Measurements from ENCODE around the gene PCDHA5. TPM values are rescaled to one million over a fixed set of nuclear protein-coding genes. Genes with fewer than 3 reads are reported as not detected.
"Not testable (repeated sequence)": the region's sequence is repeated elsewhere in the genome, so short reads cannot be mapped to it uniquely, and the experiment has no call there.

The PCDHA5 gene
- total RNA-seq, 3 donors from 2014 or later = not detected

DNA sequence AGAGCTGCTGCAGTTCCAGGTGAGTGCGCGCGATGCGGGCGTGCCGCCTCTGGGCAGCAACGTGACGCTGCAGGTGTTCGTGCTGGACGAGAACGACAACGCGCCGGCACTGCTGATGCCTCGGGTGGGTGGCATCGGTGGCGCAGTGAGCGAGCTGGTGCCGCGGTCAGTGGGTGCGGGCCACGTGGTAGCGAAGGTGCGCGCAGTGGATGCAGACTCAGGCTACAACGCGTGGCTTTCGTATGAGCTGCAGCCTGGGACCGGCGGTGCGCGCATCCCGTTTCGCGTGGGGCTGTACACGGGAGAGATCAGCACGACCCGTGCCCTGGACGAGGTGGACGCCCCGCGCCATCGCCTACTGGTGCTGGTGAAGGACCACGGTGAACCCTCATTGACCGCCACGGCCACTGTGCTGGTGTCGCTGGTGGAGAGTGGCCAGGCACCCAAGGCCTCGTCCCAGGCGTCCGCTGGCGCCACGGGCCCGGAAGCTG is 18.6 kb upstream of the PCDHA5 start:
- Mint-ChIP-seq H3K4me3 (no peak overlapping the region), H3K9me3 (peaks cover 18% of the 10 kb centered on the region), H3K4me1 (ENCODE audit: low read depth) (no peaks in the 10 kb centered on the region), H3K27me3 (ENCODE audit: low read depth) (peaks cover 34% of the 10 kb centered on the region), H3K36me3 (ENCODE audit: insufficient read depth) (peaks cover 2% of the 10 kb centered on the region)
- ATAC-seq = no peak
- no peak for DNase-seq

DNA sequence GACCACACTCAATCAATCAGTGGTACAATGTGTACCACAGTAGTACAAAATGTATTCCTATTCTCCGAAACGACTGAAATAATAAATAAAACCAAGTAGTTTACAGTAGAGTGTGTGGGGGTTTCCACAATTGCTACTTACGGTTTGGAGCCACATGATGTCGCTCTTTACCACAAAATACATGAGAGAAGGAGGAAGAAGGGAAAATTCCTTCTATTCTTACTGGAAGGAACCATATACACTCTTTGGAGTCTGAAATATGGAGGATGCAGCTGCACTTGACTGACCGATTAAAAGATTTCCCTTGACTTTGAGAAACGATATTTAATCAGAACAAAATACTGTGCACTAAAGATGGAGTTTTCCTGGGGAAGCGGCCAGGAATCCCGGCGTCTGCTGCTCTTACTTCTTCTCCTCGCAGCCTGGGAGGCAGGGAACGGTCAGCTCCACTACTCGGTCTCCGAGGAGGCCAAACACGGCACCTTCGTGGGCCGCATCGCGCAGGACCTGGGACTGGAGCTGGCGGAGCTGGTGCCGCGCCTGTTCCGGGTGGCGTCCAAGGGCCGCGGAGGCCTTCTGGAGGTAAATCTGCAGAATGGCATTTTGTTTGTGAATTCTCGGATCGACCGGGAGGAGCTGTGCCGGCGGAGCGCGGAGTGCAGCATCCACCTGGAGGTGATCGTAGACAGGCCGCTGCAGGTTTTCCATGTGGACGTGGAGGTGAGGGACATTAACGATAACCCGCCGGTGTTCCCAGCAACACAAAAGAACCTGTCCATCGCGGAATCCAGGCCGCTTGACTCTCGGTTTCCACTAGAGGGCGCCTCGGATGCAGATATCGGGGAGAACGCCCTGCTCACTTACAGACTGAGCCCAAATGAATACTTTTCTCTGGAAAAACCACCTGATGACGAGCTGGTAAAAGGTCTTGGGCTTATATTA is 14.3 kb upstream of the PCDHA5 start, which contains the start of gene PCDHA4:
Gene PCDHA4 (plus strand): TSS at position 235 of the 942 bp plus-strand sequence.
- Mint-ChIP-seq H3K36me3 (ENCODE audit: insufficient read depth) (peaks cover 2% of the 10 kb centered on the region), H3K4me1 (ENCODE audit: low read depth) (no peaks in the 10 kb centered on the region), H3K4me3 (no peak within 1 kb of the TSS), H3K27me3 (ENCODE audit: low read depth) (peaks cover 25% of the 10 kb centered on the region), H3K9me3 (peaks cover 26% of the 10 kb centered on the region)
- DNase-seq (no peak), ATAC-seq (no peak)

GRCh38 chr5:140808241-140808888 is 13.0 kb upstream of the PCDHA5 start:
- Mint-ChIP-seq H3K9me3 (peaks cover 31% of the 10 kb centered on the region), H3K27me3 (ENCODE audit: low read depth) (peaks cover 28% of the 10 kb centered on the region)
- H3K4me1 Mint-ChIP-seq (ENCODE audit: low read depth); H3K36me3 Mint-ChIP-seq (ENCODE audit: insufficient read depth); H3K4me3 Mint-ChIP-seq; ATAC-seq; DNase-seq: not testable (repeated sequence)

DNA sequence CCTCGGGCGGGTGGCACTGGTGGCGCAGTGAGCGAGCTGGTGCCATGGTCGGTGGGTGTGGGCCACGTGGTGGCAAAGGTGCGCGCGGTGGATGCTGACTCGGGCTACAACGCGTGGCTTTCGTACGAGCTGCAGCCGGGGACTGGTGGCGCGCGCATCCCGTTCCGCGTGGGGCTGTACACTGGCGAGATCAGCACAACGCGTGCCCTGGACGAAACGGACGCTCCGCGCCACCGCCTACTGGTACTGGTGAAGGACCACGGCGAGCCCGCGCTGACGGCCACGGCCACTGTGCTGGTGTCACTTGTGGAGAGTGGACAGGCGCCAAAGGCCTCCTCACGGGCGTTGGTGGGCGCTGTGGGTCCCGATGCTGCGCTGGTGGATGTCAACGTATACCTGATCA is 12.5 kb upstream of the PCDHA5 start:
- DNase-seq (no peak), ATAC-seq (no peak)
- H3K4me3 Mint-ChIP-seq = no peak overlapping the region
- peaks cover 29% of the 10 kb centered on the region for H3K9me3 Mint-ChIP-seq
- H3K36me3 Mint-ChIP-seq (ENCODE audit: insufficient read depth) = peaks cover 2% of the 10 kb centered on the region
- H3K27me3 Mint-ChIP-seq (ENCODE audit: low read depth) = peaks cover 28% of the 10 kb centered on the region
- H3K4me1 Mint-ChIP-seq (ENCODE audit: low read depth) = no peaks in the 10 kb centered on the region

- DNase-seq = no peak
- no peak overlapping the region for H3K4me3 Mint-ChIP-seq
- peaks cover 15% of the 10 kb centered on the region for H3K9me3 Mint-ChIP-seq
- no peaks in the 10 kb centered on the region for H3K36me3 Mint-ChIP-seq (ENCODE audit: insufficient read depth)
- peaks cover 24% of the 10 kb centered on the region for H3K27me3 Mint-ChIP-seq (ENCODE audit: low read depth)
- no peak for ATAC-seq
- no peaks in the 10 kb centered on the region for H3K4me1 Mint-ChIP-seq (ENCODE audit: low read depth)
These were observed 842 bp downstream of the PCDHA5 start for GRCh38 chr5:140822281-140822629.

DNA sequence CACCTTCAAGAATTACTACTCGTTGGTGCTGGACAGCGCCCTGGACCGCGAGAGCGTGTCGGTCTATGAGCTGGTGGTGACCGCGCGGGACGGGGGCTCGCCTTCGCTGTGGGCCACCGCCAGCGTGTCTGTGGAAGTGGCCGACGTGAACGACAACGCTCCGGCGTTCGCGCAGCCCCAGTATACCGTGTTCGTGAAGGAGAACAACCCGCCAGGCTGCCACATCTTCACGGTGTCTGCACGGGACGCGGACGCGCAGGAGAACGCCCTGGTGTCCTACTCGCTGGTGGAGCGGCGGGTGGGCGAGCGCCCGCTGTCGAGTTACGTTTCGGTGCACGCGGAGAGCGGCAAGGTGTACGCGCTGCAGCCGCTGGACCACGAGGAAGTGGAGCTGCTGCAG is 1.6 kb downstream of the PCDHA5 start:
- not testable (repeated sequence) for DNase-seq; H3K4me1 Mint-ChIP-seq (ENCODE audit: low read depth); ATAC-seq; H3K4me3 Mint-ChIP-seq; H3K36me3 Mint-ChIP-seq (ENCODE audit: insufficient read depth)
- peaks cover 29% of the 10 kb centered on the region for H3K27me3 Mint-ChIP-seq (ENCODE audit: low read depth)
- H3K9me3 Mint-ChIP-seq = peaks cover 15% of the 10 kb centered on the region

DNA sequence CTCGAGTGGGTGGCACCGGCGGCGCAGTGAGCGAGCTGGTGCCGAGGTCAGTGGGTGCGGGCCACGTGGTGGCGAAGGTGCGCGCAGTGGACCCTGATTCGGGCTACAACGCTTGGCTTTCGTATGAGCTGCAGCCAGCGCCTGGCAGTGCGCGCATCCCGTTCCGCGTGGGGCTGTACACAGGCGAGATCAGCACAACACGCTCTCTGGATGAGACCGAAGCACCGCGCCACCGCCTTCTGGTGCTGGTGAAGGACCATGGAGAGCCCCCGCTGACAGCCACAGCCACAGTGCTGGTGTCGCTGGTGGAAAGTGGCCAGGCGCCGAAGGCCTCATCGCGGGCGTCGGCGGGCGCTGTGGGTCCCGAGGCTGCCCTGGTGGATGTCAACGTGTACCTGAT is 2.1 kb downstream of the PCDHA5 start:
- peaks cover 33% of the 10 kb centered on the region for H3K27me3 Mint-ChIP-seq (ENCODE audit: low read depth)
- H3K4me1 Mint-ChIP-seq (ENCODE audit: low read depth) = no peaks in the 10 kb centered on the region
- peaks cover 18% of the 10 kb centered on the region for H3K9me3 Mint-ChIP-seq
- DNase-seq (no peak), ATAC-seq (no peak)
- H3K4me3 Mint-ChIP-seq = no peak overlapping the region
- H3K36me3 Mint-ChIP-seq (ENCODE audit: insufficient read depth) = no peaks in the 10 kb centered on the region

- no peak for ATAC-seq
- H3K36me3 Mint-ChIP-seq (ENCODE audit: insufficient read depth) = no peaks in the 10 kb centered on the region
- peaks cover 30% of the 10 kb centered on the region for H3K9me3 Mint-ChIP-seq
- no peak for DNase-seq
- no peaks in the 10 kb centered on the region for H3K4me1 Mint-ChIP-seq (ENCODE audit: low read depth)
- no peak within 1 kb of the TSS for H3K4me3 Mint-ChIP-seq
- peaks cover 45% of the 10 kb centered on the region for H3K27me3 Mint-ChIP-seq (ENCODE audit: low read depth)
These were observed 6.4 kb downstream of the PCDHA5 start, which contains the start of gene PCDHA6 for GRCh38 chr5:140827704-140828361. PCDHA6 (plus strand) TSS chr5:140827960; CDS start chr5:140828092, 132 bp downstream.

- Mint-ChIP-seq H3K36me3 (ENCODE audit: insufficient read depth) (no peaks in the 10 kb centered on the region), H3K4me3 (no peak overlapping the region), H3K4me1 (ENCODE audit: low read depth) (no peaks in the 10 kb centered on the region), H3K9me3 (peaks cover 33% of the 10 kb centered on the region), H3K27me3 (ENCODE audit: low read depth) (peaks cover 48% of the 10 kb centered on the region)
- ATAC-seq (no peak), DNase-seq (no peak)
These were observed 6.9 kb downstream of the PCDHA5 start for GRCh38 chr5:140828362-140828737.

- not testable (repeated sequence) for H3K4me1 Mint-ChIP-seq (ENCODE audit: low read depth); H3K36me3 Mint-ChIP-seq (ENCODE audit: insufficient read depth); H3K4me3 Mint-ChIP-seq; ATAC-seq; DNase-seq
- Mint-ChIP-seq H3K9me3 (peaks cover 33% of the 10 kb centered on the region), H3K27me3 (ENCODE audit: low read depth) (peaks cover 59% of the 10 kb centered on the region)
These were observed 8.4 kb downstream of the PCDHA5 start for GRCh38 chr5:140829511-140830501.

GRCh38 chr5:140833993-140834392 is 12.6 kb downstream of the PCDHA5 start, which contains the start of gene PCDHA7:
PCDHA7 (plus strand) TSS chr5:140834269; CDS start chr5:140834384, 115 bp downstream.
- Mint-ChIP-seq H3K27me3 (ENCODE audit: low read depth) (peaks cover 37% of the 10 kb centered on the region), H3K9me3 (peaks cover 16% of the 10 kb centered on the region), H3K4me1 (ENCODE audit: low read depth) (no peaks in the 10 kb centered on the region), H3K4me3 (no peak within 1 kb of the TSS), H3K36me3 (ENCODE audit: insufficient read depth) (no peaks in the 10 kb centered on the region)
- no peak for ATAC-seq
- no peak for DNase-seq

DNA sequence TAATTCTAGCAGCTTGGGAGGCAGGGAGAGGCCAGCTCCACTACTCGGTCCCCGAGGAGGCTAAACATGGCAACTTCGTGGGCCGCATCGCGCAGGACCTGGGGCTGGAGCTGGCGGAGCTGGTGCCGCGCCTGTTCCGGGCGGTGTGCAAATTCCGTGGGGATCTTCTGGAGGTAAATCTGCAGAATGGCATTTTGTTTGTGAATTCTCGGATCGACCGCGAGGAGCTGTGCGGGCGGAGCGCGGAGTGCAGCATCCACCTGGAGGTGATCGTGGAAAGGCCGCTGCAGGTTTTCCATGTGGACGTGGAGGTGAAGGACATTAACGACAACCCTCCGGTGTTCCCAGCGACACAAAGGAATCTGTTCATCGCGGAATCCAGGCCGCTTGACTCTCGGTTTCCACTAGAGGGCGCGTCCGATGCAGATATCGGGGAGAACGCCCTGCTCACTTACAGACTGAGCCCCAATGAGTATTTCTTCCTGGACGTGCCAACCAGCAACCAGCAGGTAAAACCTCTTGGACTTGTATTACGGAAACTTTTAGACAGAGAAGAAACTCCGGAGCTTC is 13.1 kb downstream of the PCDHA5 start:
- not testable (repeated sequence) for ATAC-seq; H3K4me1 Mint-ChIP-seq (ENCODE audit: low read depth); H3K4me3 Mint-ChIP-seq; H3K36me3 Mint-ChIP-seq (ENCODE audit: insufficient read depth); DNase-seq
- peaks cover 16% of the 10 kb centered on the region for H3K9me3 Mint-ChIP-seq
- peaks cover 40% of the 10 kb centered on the region for H3K27me3 Mint-ChIP-seq (ENCODE audit: low read depth)
